DND-41 (cell line): ENCODE results near the gene U2SURP.
"Not testable (repeated sequence)": the region's sequence is repeated elsewhere in the genome, so short reads cannot be mapped to it uniquely, and the experiment has no call there.

Source experiments
- CTCF ChIP-seq: IDR thresholded peaks from 2 replicates; pipeline ENCODE4 v1.5.1; 2012; ENCODE audit warnings: borderline replicate concordance, low read length, moderate library complexity, mild to moderate bottlenecking; ENCODE audit not compliant: poor library complexity, severe bottlenecking; ENCODE audit errors: extremely low read depth
- EZH2 ChIP-seq: IDR thresholded peaks from 3 replicates; pipeline ENCODE4 v1.6.1; 2012; ENCODE audit warnings: borderline replicate concordance, low read depth, mild to moderate bottlenecking, moderate library complexity, low read length, inconsistent platforms; ENCODE audit not compliant: severe bottlenecking

DNA sequence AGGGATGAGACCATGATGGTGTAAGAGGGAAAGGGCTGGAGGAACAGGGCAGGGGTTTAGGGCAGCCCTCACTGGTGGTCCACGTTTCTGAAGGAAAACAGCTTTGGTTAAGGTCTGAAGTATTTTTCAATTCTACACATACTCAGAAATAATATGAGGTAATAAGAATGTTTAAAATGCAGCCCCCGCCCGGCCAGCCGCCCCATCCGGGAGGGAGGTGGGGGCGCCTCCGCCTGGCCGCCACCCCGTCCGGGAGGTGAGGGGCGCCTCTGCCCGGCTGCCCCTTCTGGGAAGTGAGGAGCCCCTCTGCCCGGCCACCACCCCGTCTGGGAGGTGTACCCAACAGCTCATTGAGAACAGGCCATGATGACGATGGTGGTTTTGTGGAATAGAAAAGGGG, 72.2 kb downstream of the U2SURP start:
- not testable (repeated sequence) for TF ChIP-seq CTCF, EZH2
